ENCODE measurements around the gene PHF21B. TPM values are rescaled to one million over a fixed set of nuclear protein-coding genes. Genes with fewer than 3 reads are reported as not detected.
A peak's percentile ranks its signal among the peaks of the same experiment; 100 is the strongest.

Gene PHF21B
- total and polyA plus RNA-seq, 2 of the 8 experiments (the other 6 are each of a cell fraction or from before 2014, with no cell fraction given), result 19.3 to 68.1 TPM

DNA sequence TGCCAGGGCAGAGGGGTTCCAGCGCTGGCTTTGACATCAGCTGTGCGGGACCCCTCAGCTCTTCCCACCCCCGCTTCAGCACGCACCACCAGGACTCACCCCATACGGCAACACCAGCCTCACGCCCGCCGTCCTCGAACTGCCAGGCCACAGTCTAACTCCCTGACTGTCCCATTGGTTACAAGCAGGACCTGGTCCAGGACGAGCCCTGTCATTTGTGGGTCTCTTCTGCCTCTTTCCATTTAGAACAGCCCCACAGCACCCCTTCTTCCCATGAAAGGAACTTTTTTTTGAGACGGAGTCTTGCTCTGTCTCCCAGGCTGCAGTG is 81.7 kb downstream of the PHF21B start:
- no peak overlapping the region for H3K27ac ChIP-seq (ENCODE audit: low read depth, low read length)
- no peak overlapping the region for H3K23ac ChIP-seq (ENCODE audit: insufficient read length)
- H2AK5ac ChIP-seq (ENCODE audit: low read depth, low read length), result no peak overlapping the region
- H3K79me1 ChIP-seq (ENCODE audit: low read depth, low read length), result peaks cover 12% of the 10 kb centered on the region; the same call in 1 of the 2 replicates
- H2BK5ac ChIP-seq (ENCODE audit: low read depth, low read length), result no peak overlapping the region
- H3K14ac ChIP-seq (ENCODE audit: insufficient read length), result no peak overlapping the region
- no peak overlapping the region for H2BK12ac ChIP-seq (ENCODE audit: low read depth, low read length)
- H4K20me1 ChIP-seq (replicated peaks in 1 of 2; ENCODE audit: control insufficient read depth in 1 of 2, insufficient read depth in 2 of 2, low read length in 2 of 2), result peaks cover 14 to 21% of the 10 kb centered on the region in 2 experiments
- peaks cover 0 to 9% of the 10 kb centered on the region in 2 experiments; a peak in 2 of 4 replicates for H3K79me2 ChIP-seq (ENCODE audit: control insufficient read depth in 1 of 2, insufficient read depth in 2 of 2, low read length in 2 of 2)
- no peaks in the 10 kb centered on the region for H3K27me3 ChIP-seq (replicated peaks in 1 of 4; ENCODE audit: control insufficient read depth in 3 of 4, extremely low read depth in 1 of 4, insufficient read depth in 3 of 4, low read length in 3 of 4)
- H3K4me1 ChIP-seq (replicated peaks in 1 of 4; ENCODE audit: control insufficient read depth in 3 of 4, insufficient read depth in 4 of 4, low read length in 3 of 4), result no peaks in the 10 kb centered on the region; a peak in 1 of 7 replicates
- DNase-seq (ENCODE audit: low read depth in 1 of 2, low spot score in 2 of 2) (no peak), FAIRE-seq (no peak)
- no peak overlapping the region for H4K91ac ChIP-seq (replicated peaks; ENCODE audit: insufficient read length, low read length)
- 0 out of 7 replicates have a peak overlapping the region, but pooled peaks of 1 of the 4 experiments have one; percentile 34 for H3K9ac ChIP-seq (replicated peaks in 1 of 4; ENCODE audit: extremely low read depth in 1 of 4, low read depth in 3 of 4, low read length in 3 of 4)
- H3K23me2 ChIP-seq (ENCODE audit: low read depth, low read length), result no peaks in the 10 kb centered on the region
- H2BK15ac ChIP-seq (ENCODE audit: low read length), result no peak overlapping the region
- H3K4me3 ChIP-seq (ENCODE audit: extremely low read depth in 1 of 4, insufficient read depth in 2 of 4, low read depth in 3 of 4, low read length in 4 of 4), result no peak overlapping the region
- no peak overlapping the region for H3K4ac ChIP-seq (replicated peaks; ENCODE audit: insufficient read length, low read depth, low read length)
- H2BK20ac ChIP-seq (ENCODE audit: low read length), result no peak overlapping the region
- no peak overlapping the region for H4K8ac ChIP-seq (ENCODE audit: extremely low read depth, insufficient read depth, low read length)
- H3K18ac ChIP-seq (ENCODE audit: extremely low read depth, low read length), result no peak overlapping the region
- H2AFZ ChIP-seq (ENCODE audit: low read length), result no peak overlapping the region
- peaks cover 0 to 3% (median 0%) of the 10 kb centered on the region in 4 experiments; a peak in 1 of 8 replicates for H3K36me3 ChIP-seq (ENCODE audit: control insufficient read depth in 2 of 4, insufficient read depth in 4 of 4, low read length in 3 of 4)
- no peaks in the 10 kb centered on the region for H3K9me3 ChIP-seq (ENCODE audit: insufficient read depth in 2 of 2, low read depth in 1 of 2, low read length in 1 of 2)
- H3K56ac ChIP-seq (replicated peaks; ENCODE audit: insufficient read length, low read depth, low read length), result no peak overlapping the region
- ChIA-PET POLR2A (ENCODE audit: partially characterized antibody) (interaction anchor here (1.3 kb wide), 1 partner anchor 59 kb away, joined by 3 read pairs; no protein-coding TSS in a partner anchor), CTCF (ENCODE audit: partially characterized antibody) (interaction anchor here (0.6 to 2.8 kb wide), 6 partner anchors 10 to 167 kb away, joined by 3 to 8 read pairs (median 4); no protein-coding TSS in a partner anchor)
- 88% methylated on average over 11 of the region's 11 CpGs; no CpG with 5 or more reads in 1 of the 2 experiments for WGBS, 2 experiments (ENCODE audit: extremely low coverage in 1 of 2, insufficient coverage in 1 of 2, insufficient read length in 1 of 2, insufficient replicate concordance in 2 of 2, low coverage in 1 of 2, low lambda C conversion rate in 2 of 2, missing lambda C conversion rate in 1 of 2)
- H3K4me2 ChIP-seq (ENCODE audit: insufficient read depth in 1 of 2, low read depth in 2 of 2, low read length in 2 of 2), result no peak overlapping the region
- no peak overlapping the region for H2BK120ac ChIP-seq (replicated peaks; ENCODE audit: low read depth, low read length)
- H4K5ac ChIP-seq (ENCODE audit: insufficient read length, low read depth, low read length), result no peak overlapping the region
- TF ChIP-seq SIX5 (IDR thresholded peaks at IDR 0.05; ENCODE audit: low read depth, low read length), result no peak
- TF ChIP-seq GABPA (IDR thresholded peaks at IDR 0.05; ENCODE audit: borderline replicate concordance, insufficient read depth, low read length), result no peak
- no peak for TF ChIP-seq POU5F1 (IDR thresholded peaks at IDR 0.05; ENCODE audit: low read depth, low read length)
- no peak for TF ChIP-seq NANOG (IDR thresholded peaks at IDR 0.05; ENCODE audit: insufficient read depth, low read depth, low read length, poor library complexity, severe bottlenecking)
- TF ChIP-seq TAF7 (optimal IDR thresholded peaks at IDR 0.05; ENCODE audit: borderline replicate concordance, low read depth, low read length), result no peak
- TF ChIP-seq POLR2AphosphoS5 (IDR thresholded peaks at IDR 0.05; ENCODE audit: low read depth, low read length), result no peak

All from H1 (cell line).